Stimulated activated CD4-positive, alpha-beta T cell treated with anti-CD3 and anti-CD28 coated beads, Interleukin-4, amount 100 ng/mL, for 1 hour (primary cell): ENCODE data around the gene HBG2.

Experiments used
- DNase-seq: peaks from one replicate; pipeline ENCODE4 v3.0.0-alpha.2; 2020

Gene HBG2

GRCh38 chr11:5226732-5227310 lies 27.8 kb downstream of the HBG2 start, which contains the start of gene HBB:
TSS of gene HBB (minus strand) at chr11:5227071. CDS start at chr11:5227021, 50 bp downstream.
- no peak for DNase-seq

- DNase-seq = no peak
Measured at GRCh38 chr11:5225480-5225871, 29.1 kb downstream of the HBG2 start.

GRCh38 chr11:5224538-5225479 lies 29.8 kb downstream of the HBG2 start:
- no peak for DNase-seq

- DNase-seq = no peak
Measured at GRCh38 chr11:5223686-5224085, 30.9 kb downstream of the HBG2 start.

- no peak for DNase-seq
Measured at GRCh38 chr11:5223146-5223545, 31.4 kb downstream of the HBG2 start.

GRCh38 chr11:5210376-5210885 lies 44.1 kb downstream of the HBG2 start:
- no peak for DNase-seq

GRCh38 chr11:5204787-5205186 lies 49.8 kb downstream of the HBG2 start:
- DNase-seq = no peak

- no peak for DNase-seq
Measured at GRCh38 chr11:5203366-5203765, 51.2 kb downstream of the HBG2 start.
